D721Med (cell line): ENCODE results near the gene CCDC137.
"Not testable (repeated sequence)": the region's sequence is repeated elsewhere in the genome, so short reads cannot be mapped to it uniquely, and the experiment has no call there.

Experiments
- DNase-seq: peaks from one replicate; pipeline ENCODE4 v3.0.0; 2011; ENCODE audit warnings: low spot score; ENCODE audit not compliant: insufficient read length
- FAIRE-seq: peaks from 2 replicates; lab custom pipeline; 2011; peaks lifted over from hg19 to GRCh38; lab: Jason Lieb, UNC
- TF ChIP-seq, protein P1 (sequence below): IDR thresholded peaks from 2 replicates; pipeline ENCODE4 v1.5.1; 2012; ENCODE audit warnings: mild to moderate bottlenecking, control low read depth; ENCODE audit not compliant: insufficient read depth; ENCODE audit errors: missing control alignments

CCDC137 gene

DNA sequence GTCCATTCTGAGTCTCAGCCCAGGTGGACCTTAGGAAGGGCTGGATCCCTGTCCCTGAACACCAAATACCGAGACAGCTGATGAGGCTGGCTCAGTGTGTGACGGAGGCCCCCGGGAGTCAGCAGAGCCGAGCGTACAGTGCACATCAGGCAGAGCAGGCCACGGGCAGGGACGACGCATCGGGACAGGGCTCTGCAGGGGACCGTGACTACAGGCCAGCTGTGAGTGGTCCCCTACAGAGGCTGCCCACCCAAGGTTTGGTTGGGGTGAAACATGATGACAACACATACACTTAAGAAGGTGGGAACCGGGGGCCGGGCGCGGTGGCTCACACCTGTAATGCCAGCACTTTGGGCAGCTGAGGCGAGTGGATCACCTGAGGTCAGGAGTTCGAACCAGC lies 6.4 kb downstream of the CCDC137 start:
- TF ChIP-seq, protein P1, sequence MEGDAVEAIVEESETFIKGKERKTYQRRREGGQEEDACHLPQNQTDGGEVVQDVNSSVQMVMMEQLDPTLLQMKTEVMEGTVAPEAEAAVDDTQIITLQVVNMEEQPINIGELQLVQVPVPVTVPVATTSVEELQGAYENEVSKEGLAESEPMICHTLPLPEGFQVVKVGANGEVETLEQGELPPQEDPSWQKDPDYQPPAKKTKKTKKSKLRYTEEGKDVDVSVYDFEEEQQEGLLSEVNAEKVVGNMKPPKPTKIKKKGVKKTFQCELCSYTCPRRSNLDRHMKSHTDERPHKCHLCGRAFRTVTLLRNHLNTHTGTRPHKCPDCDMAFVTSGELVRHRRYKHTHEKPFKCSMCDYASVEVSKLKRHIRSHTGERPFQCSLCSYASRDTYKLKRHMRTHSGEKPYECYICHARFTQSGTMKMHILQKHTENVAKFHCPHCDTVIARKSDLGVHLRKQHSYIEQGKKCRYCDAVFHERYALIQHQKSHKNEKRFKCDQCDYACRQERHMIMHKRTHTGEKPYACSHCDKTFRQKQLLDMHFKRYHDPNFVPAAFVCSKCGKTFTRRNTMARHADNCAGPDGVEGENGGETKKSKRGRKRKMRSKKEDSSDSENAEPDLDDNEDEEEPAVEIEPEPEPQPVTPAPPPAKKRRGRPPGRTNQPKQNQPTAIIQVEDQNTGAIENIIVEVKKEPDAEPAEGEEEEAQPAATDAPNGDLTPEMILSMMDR, result no peak

DNA sequence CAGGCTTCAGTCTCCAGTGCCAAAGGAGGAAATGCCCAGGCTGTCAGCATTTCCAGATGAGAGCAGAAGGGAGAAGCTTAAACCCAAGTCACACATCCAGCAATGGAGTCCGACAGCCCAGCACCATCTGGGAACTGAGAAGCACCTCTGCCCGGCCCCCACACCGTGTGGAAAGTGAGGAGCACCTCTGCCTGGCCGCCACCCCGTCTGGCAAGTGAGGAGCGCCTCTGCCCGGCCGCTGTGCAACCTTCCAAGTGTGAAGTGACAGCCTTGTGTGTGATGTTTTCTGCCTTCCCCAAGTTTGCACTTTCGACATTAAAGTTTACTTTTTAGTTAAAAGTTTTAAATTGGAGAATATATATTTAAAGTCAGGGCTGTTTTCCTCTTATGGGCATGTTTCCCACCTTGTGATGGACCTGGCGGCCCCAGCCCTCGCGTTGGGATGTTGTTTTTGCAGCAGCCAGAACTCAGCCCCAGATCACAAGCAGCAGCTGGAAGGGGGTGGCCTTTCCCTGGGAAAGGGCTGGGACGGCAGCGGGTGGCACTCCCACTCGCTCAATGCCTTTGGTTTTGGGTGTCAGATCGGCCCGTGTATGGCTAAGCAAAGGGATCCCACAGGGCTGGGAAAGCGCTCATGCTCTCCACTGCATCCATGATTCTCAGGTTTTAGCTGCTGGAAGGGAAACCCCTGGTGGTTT lies 7.2 kb downstream of the CCDC137 start:
- TF ChIP-seq, protein P1, result no peak
- no peak for FAIRE-seq

More for the DNA sequence above, 6.4 kb downstream of the CCDC137 start:
- DNase-seq, result no peak
- no peak for FAIRE-seq

DNA sequence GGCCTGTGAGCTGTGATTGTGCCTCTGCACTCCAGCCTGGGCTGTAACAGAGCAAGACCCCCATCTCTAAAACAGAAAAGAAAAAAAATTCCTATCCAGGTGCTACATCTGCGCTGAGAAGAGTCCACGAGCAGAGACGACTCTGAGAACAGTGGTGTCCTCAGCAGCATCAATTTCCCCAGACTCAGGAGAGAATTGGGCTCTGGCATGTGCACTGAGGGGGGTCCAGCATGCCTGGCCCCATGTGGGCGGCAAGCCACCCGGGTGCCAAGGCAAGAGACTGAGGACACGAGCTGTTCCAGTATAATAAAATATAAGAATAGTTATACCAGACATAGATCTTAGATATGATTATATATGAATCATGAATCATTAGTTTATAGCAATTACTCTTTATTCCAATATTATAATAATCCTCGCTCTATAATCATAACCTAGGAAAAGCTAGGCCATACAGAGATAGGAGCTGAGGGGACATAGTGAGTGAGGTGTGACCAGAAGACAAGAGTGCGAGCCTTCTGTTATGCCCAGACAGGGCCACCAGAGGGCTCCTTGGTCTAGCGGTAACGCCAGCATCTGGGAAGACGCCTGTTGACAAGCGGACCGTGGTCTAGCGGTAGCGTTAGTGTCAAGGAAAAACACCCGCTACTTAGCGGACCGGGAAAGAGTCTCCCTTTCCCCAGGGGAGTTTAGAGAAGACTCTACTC lies 9.1 kb downstream of the CCDC137 start:
- not testable (repeated sequence) for FAIRE-seq, DNase-seq
- TF ChIP-seq, protein P1, result peak; percentile 44

More for the DNA sequence above, 7.2 kb downstream of the CCDC137 start:
- DNase-seq, result no peak

DNA sequence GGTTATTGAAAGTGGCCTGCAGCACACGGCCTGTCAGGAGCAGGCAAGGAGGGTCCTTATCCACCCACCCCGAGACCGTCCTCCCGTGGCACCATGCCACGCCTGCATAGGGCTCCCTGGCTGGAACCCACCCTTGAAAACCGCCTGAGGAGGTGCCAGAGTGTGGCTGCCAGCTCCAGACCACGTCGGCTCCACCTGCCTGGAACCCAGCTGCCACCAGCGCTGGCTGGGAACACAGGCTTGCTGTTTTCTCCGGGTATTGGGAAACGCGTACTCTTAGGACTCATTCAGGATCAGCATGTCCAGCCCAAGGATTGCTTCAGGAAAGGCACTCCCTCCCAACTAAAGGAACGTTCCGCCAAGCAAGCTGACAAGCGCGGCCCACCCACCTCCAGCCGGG lies 10.4 kb downstream of the CCDC137 start:
- no peak for DNase-seq
- TF ChIP-seq, protein P1, result no peak
- FAIRE-seq, result no peak

DNA sequence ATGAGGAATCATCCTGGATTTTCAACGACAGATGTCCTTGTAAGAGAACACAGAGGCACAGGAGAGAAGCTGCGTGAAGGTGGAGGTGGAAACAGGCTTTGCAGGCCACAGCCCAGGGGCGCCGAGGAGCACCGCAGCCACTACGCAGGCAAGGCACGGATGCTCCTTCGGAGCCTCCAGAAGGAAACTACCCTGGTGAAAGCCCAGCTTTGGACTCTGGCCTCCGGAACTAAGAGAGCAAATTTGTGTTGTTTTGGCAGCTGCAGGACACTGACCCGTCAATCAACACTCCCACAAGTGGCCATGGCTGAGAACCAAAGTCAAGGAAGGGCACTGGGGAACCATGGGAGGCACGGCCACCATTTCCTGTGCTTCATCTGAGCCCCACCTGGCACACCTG lies 13.6 kb downstream of the CCDC137 start:
- FAIRE-seq, result no peak
- no peak for DNase-seq
- TF ChIP-seq, protein P1, result no peak

DNA sequence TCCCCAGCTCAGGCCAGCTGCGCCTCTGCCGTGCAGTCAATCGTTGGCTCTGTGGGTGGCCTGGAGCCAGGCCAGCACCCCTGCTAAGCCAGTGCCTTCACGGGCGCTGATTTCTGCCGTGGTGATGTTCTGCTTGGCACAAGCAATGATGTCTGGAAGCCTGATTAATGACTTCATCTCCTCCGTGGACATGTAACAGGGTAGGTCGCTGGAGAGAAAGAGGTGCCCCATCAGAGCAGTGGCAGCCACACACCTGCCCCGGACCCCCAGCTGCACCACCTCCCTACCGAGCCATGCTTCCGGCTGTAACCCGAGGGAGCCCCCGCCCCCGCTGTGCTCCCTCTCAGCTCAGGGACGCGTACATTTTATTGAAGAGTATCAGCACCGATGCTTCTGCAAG lies 15.1 kb downstream of the CCDC137 start:
- TF ChIP-seq, protein P1, result no peak
- FAIRE-seq (no peak), DNase-seq (no peak)
